KMS-11 (cell line): ENCODE measurements around the gene ARHGEF7.

Source experiments
- H2AFZ ChIP-seq: fragments of 200-600 bp; sonication (generic); 2 replicates; pipeline ENCODE4 v1.6.1; 2016; ENCODE audit warnings: antibody characterized with exemption, mixed run types, low read depth
- H3K27ac ChIP-seq: fragments of 200-600 bp; sonication (generic); 2 replicates; pipeline ENCODE4 v1.6.1; 2016; ENCODE audit warnings: mild to moderate bottlenecking, mixed run types
- H3K27me3 ChIP-seq: fragments of 200-600 bp; sonication (generic); 2 replicates; pipeline ENCODE4 v1.6.1; 2017; ENCODE audit warnings: mild to moderate bottlenecking, low read depth, mixed run types, moderate library complexity; ENCODE audit not compliant: insufficient read depth
- H3K36me3 ChIP-seq: fragments of 200-600 bp; sonication (generic); 2 replicates; pipeline ENCODE4 v1.6.1; 2017; ENCODE audit warnings: mild to moderate bottlenecking, mixed run types; ENCODE audit not compliant: insufficient read depth
- H3K4me1 ChIP-seq: fragments of 200-600 bp; sonication (generic); 2 replicates; pipeline ENCODE4 v1.6.1; 2016; ENCODE audit warnings: mild to moderate bottlenecking, low read depth, mixed run types; ENCODE audit not compliant: poor library complexity, severe bottlenecking
- H3K4me2 ChIP-seq: fragments of 200-600 bp; sonication (generic); 2 replicates; pipeline ENCODE4 v1.7.0; 2016; ENCODE audit warnings: mild to moderate bottlenecking, mixed run types
- H3K4me3 ChIP-seq: fragments of 200-600 bp; sonication (generic); IDR thresholded peaks from 2 replicates; pipeline ENCODE4 v1.6.1; 2017; ENCODE audit warnings: low read depth, low read length, mixed read lengths; ENCODE audit not compliant: insufficient read depth
- H3K79me2 ChIP-seq: fragments of 200-600 bp; sonication (generic); 2 replicates; pipeline ENCODE4 v1.6.1; 2016; ENCODE audit warnings: low read depth, mixed run types; ENCODE audit not compliant: insufficient read depth
- H3K9ac ChIP-seq: fragments of 200-600 bp; sonication (generic); 2 replicates; pipeline ENCODE4 v1.6.1; 2016; ENCODE audit warnings: mild to moderate bottlenecking, mixed run types
- H4K20me1 ChIP-seq: fragments of 200-600 bp; sonication (generic); 2 replicates; pipeline ENCODE4 v1.6.1; 2016; ENCODE audit warnings: mild to moderate bottlenecking, mixed run types; ENCODE audit not compliant: insufficient read depth
- CTCF ChIP-seq: fragments of 200-600 bp; sonication (generic); conservative IDR thresholded peaks from 2 replicates; pipeline ENCODE4 v1.6.1; 2017; ENCODE audit warnings: low read depth, mild to moderate bottlenecking, antibody characterized with exemption, low read length, moderate library complexity, mixed read lengths

Gene ARHGEF7

GRCh38 chr13:111270765-111271698, 155.9 kb downstream of the ARHGEF7 start:
- Histone ChIP-seq H3K79me2 (no peaks in the 10 kb centered on the region), H3K27ac (no peak overlapping the region), H3K4me1 (no peaks in the 10 kb centered on the region), H3K4me2 (no peak overlapping the region), H2AFZ (no peak overlapping the region), H4K20me1 (no peaks in the 10 kb centered on the region), H3K4me3 (no peak overlapping the region), H3K27me3 (no peaks in the 10 kb centered on the region), H3K36me3 (no peaks in the 10 kb centered on the region), H3K9ac (no peak overlapping the region)
- TF ChIP-seq CTCF: no peak

GRCh38 chr13:111272117-111272516, 157.0 kb downstream of the ARHGEF7 start:
- H2AFZ ChIP-seq: no peak overlapping the region
- H3K27ac ChIP-seq: no peak overlapping the region
- no peak overlapping the region for H3K4me2 ChIP-seq
- no peaks in the 10 kb centered on the region for H4K20me1 ChIP-seq
- no peak overlapping the region for H3K9ac ChIP-seq
- H3K79me2 ChIP-seq: no peaks in the 10 kb centered on the region
- H3K27me3 ChIP-seq: no peaks in the 10 kb centered on the region
- no peak for TF ChIP-seq CTCF
- no peak overlapping the region for H3K4me3 ChIP-seq
- no peaks in the 10 kb centered on the region for H3K36me3 ChIP-seq
- H3K4me1 ChIP-seq: no peaks in the 10 kb centered on the region

DNA sequence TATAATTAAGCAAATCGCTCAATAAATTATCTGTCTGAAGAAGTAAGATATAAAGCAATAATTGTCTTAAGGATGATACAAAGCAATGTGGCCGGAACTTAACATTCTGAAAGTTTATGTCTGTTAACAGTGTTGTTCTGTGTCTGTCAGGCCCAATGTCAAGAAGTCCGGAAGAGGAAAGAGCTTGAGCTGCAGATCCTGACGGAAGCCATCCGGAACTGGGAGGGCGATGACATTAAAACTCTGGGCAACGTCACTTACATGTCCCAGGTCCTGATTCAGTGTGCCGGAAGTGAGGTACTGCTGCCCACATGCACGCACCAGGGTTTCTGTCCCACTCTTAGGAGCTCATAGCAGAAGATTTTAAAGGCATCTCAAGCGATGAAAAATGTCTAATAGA, 160.3 kb downstream of the ARHGEF7 start:
- no peak overlapping the region for H3K9ac ChIP-seq
- H3K36me3 ChIP-seq: no peaks in the 10 kb centered on the region
- H3K4me1 ChIP-seq: no peaks in the 10 kb centered on the region
- no peak overlapping the region for H3K4me3 ChIP-seq
- TF ChIP-seq CTCF: no peak
- H3K27me3 ChIP-seq: no peaks in the 10 kb centered on the region
- H2AFZ ChIP-seq: no peak overlapping the region
- no peak overlapping the region for H3K27ac ChIP-seq
- H3K4me2 ChIP-seq: no peak overlapping the region
- H3K79me2 ChIP-seq: no peaks in the 10 kb centered on the region
- no peaks in the 10 kb centered on the region for H4K20me1 ChIP-seq

DNA sequence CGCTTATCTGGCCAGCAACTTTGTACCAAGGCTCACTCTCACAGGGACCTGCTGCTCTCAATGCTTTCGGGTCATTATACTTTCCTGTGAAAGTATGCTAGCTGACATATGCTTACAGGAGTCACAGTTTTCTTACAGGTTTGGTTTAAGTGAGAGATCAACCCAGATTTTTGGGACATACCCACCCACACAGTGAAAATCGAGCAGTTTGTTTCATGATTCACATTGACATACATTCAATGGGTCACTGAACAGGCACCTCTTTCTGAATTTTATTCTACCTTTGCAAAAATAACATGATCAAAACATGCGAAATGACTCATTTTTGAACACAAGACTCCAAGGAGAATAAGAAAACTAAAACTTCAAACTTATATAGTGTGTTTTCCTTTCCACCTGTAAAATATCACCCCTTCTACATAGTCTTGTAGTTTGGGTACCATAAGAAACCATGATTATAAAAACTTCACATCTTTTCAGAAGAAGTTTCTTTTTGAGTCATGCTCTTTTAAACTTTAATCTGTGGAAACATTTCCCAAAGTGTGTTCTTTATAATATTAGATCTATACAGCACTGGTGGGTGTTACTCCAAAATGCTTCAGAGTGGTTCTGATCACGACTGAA, 161.0 kb downstream of the ARHGEF7 start:
- Histone ChIP-seq H3K9ac (no peak overlapping the region), H3K79me2 (no peaks in the 10 kb centered on the region), H3K27me3 (no peaks in the 10 kb centered on the region), H4K20me1 (no peaks in the 10 kb centered on the region), H3K4me1 (no peaks in the 10 kb centered on the region), H2AFZ (no peak overlapping the region), H3K27ac (no peak overlapping the region), H3K4me3 (no peak overlapping the region), H3K36me3 (no peaks in the 10 kb centered on the region), H3K4me2 (no peak overlapping the region)
- TF ChIP-seq CTCF: no peak
